ENCODE results near the gene DDHD1. TPM values are rescaled to one million over a fixed set of nuclear protein-coding genes. Genes with fewer than 3 reads are reported as not detected.

The DDHD1 gene
- total and polyA plus RNA-seq, 2 experiments from 2014 or later: 11.2 to 28.9 TPM

DNA sequence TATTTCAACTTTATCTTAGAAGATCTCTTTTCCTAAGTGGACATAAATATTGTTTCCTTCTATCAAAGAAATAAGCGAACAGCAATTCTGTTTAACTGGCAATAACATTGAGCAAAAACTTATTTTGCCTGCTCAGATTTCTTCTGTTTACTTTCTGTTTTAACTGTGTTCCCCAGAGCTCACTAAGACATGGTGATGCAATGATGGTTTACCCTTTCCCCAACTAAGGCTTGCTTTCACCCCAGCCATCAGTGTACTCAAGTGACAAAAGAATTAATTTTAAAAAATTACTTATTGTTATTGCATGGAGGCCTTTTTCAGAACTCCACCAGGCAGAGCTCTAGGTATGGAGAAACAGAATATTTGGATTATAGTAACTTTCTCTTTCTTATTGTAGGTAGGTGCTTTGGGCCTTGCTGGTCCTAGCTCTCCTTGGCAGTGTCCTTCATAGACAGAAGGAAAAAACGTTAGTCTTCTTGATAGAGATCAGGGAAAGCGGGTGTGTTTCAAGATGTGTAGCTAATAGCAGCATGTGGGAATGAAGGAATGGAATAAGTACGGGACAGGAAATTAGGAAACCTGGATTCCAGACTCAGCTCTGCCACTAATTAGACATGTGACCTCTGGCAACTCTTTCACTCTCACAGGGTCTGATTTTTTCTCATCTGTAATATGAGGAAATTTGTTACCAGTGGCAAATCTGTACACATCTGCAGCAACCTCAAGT is 14.6 kb upstream of the DDHD1 start:
- H3K4me3 ChIP-seq: no peak overlapping the region
- 0 out of 2 replicates have a peak, but pooled peaks cover 8% of the 10 kb centered on the region for H3K9me2 ChIP-seq (ENCODE audit: insufficient read depth)
- no peak for DNase-seq (ENCODE audit: low spot score)
- TF ChIP-seq EZH2phosphoT487 (IDR thresholded peaks at IDR 0.05; ENCODE audit: unreplicated experiment): no peak
- no peak for TF ChIP-seq STAT1 (IDR thresholded peaks at IDR 0.05; ENCODE audit: unreplicated experiment)
- TF ChIP-seq, protein P1, sequence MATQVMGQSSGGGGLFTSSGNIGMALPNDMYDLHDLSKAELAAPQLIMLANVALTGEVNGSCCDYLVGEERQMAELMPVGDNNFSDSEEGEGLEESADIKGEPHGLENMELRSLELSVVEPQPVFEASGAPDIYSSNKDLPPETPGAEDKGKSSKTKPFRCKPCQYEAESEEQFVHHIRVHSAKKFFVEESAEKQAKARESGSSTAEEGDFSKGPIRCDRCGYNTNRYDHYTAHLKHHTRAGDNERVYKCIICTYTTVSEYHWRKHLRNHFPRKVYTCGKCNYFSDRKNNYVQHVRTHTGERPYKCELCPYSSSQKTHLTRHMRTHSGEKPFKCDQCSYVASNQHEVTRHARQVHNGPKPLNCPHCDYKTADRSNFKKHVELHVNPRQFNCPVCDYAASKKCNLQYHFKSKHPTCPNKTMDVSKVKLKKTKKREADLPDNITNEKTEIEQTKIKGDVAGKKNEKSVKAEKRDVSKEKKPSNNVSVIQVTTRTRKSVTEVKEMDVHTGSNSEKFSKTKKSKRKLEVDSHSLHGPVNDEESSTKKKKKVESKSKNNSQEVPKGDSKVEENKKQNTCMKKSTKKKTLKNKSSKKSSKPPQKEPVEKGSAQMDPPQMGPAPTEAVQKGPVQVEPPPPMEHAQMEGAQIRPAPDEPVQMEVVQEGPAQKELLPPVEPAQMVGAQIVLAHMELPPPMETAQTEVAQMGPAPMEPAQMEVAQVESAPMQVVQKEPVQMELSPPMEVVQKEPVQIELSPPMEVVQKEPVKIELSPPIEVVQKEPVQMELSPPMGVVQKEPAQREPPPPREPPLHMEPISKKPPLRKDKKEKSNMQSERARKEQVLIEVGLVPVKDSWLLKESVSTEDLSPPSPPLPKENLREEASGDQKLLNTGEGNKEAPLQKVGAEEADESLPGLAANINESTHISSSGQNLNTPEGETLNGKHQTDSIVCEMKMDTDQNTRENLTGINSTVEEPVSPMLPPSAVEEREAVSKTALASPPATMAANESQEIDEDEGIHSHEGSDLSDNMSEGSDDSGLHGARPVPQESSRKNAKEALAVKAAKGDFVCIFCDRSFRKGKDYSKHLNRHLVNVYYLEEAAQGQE (IDR thresholded peaks at IDR 0.05; ENCODE audit: unreplicated experiment): no peak
- TF ChIP-seq POLR2AphosphoS5 (IDR thresholded peaks at IDR 0.05; ENCODE audit: low read depth): no peak
- TF ChIP-seq JUNB (IDR thresholded peaks at IDR 0.05; ENCODE audit: unreplicated experiment): no peak
- no peak for TF ChIP-seq NANOG (IDR thresholded peaks at IDR 0.05; ENCODE audit: borderline replicate concordance)
- Mint-ChIP-seq H3K27me3 (ENCODE audit: insufficient read depth, low read depth, poor library complexity) (no peaks in the 10 kb centered on the region), H3K36me3 (ENCODE audit: low read depth) (no peaks in the 10 kb centered on the region), H3K4me1 (no peaks in the 10 kb centered on the region), H3K9me3 (no peaks in the 10 kb centered on the region; the same call in 1 of the 3 replicates), H3K27ac (no peak overlapping the region), H3K4me3 (no peak overlapping the region)
- no peaks in the 10 kb centered on the region for H3K79me2 ChIP-seq (replicated peaks; ENCODE audit: insufficient read depth)
- no peaks in the 10 kb centered on the region for H4K20me1 ChIP-seq (replicated peaks; ENCODE audit: insufficient read depth)
- H3K27me3 ChIP-seq (ENCODE audit: insufficient read depth): no peaks in the 10 kb centered on the region
- ATAC-seq: no peak
- no peak overlapping the region for H2AFZ ChIP-seq
- H3K4me2 ChIP-seq: no peak overlapping the region
- H3K36me3 ChIP-seq (ENCODE audit: insufficient read depth): no peaks in the 10 kb centered on the region
- H3K27ac ChIP-seq (ENCODE audit: low read depth): no peak overlapping the region
- H3K4me1 ChIP-seq (ENCODE audit: insufficient read depth): no peaks in the 10 kb centered on the region
- no peaks in the 10 kb centered on the region for H3F3A ChIP-seq (replicated peaks; ENCODE audit: low read depth)

DNA sequence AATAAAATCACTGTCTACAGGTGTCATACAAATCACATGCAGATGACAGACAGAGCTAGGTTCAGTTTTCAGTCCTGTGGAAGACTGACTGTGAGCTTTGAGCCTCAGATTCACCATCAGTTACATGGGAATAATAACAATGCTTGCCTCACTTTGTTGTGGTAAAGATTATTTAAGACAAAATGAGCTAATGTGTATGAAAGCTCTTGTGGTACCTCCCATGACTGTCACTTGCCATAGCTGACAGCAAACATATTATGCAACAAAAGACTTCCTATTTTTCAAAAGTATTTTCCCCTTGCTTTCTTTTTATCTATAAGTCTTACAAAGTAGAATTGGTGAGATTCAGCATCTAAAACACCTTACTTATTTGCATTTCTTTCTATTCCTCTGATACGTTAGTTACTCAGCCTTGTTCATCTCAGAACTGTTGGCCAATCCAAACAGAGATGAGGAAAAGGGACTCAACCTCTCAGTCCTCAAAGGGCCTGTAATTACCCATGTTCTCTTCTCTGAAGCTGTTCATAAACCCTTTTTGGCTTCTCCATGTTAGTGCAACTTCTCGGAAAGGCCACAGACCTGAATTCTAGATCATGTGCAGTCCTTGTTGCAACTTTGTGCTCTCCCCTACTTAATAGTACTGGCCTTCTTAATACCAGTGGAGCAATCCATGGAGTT is 8.8 kb upstream of the DDHD1 start:
- Mint-ChIP-seq H3K27me3 (ENCODE audit: insufficient read depth, low read depth, poor library complexity) (peaks cover 4% of the 10 kb centered on the region), H3K36me3 (ENCODE audit: low read depth) (no peaks in the 10 kb centered on the region), H3K9me3 (no peaks in the 10 kb centered on the region; the same call in 1 of the 3 replicates), H3K4me1 (no peaks in the 10 kb centered on the region), H3K4me3 (no peak overlapping the region), H3K27ac (no peak overlapping the region)
- no peaks in the 10 kb centered on the region for H3K4me1 ChIP-seq (ENCODE audit: insufficient read depth)
- H3K9me2 ChIP-seq (ENCODE audit: insufficient read depth): 0 out of 2 replicates have a peak, but pooled peaks cover 8% of the 10 kb centered on the region
- no peaks in the 10 kb centered on the region for H3K79me2 ChIP-seq (replicated peaks; ENCODE audit: insufficient read depth)
- no peak overlapping the region for H3K4me3 ChIP-seq
- no peak for DNase-seq (ENCODE audit: low spot score)
- no peaks in the 10 kb centered on the region for H3K27me3 ChIP-seq (ENCODE audit: insufficient read depth)
- no peak for ATAC-seq
- H3F3A ChIP-seq (replicated peaks; ENCODE audit: low read depth): no peaks in the 10 kb centered on the region
- H4K20me1 ChIP-seq (replicated peaks; ENCODE audit: insufficient read depth): no peaks in the 10 kb centered on the region
- TF ChIP-seq EZH2phosphoT487 (IDR thresholded peaks at IDR 0.05; ENCODE audit: unreplicated experiment) (no peak), CREB1 (CRISPR knock-in tag; IDR thresholded peaks at IDR 0.05; ENCODE audit: low read depth) (no peak), STAT1 (IDR thresholded peaks at IDR 0.05; ENCODE audit: unreplicated experiment) (no peak), POLR2AphosphoS5 (IDR thresholded peaks at IDR 0.05; ENCODE audit: low read depth) (no peak), ZNF114 (CRISPR knock-in tag; IDR thresholded peaks at IDR 0.05) (no peak)
- TF ChIP-seq, protein P2, sequence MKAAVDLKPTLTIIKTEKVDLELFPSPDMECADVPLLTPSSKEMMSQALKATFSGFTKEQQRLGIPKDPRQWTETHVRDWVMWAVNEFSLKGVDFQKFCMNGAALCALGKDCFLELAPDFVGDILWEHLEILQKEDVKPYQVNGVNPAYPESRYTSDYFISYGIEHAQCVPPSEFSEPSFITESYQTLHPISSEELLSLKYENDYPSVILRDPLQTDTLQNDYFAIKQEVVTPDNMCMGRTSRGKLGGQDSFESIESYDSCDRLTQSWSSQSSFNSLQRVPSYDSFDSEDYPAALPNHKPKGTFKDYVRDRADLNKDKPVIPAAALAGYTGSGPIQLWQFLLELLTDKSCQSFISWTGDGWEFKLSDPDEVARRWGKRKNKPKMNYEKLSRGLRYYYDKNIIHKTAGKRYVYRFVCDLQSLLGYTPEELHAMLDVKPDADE (IDR thresholded peaks at IDR 0.05): no peak
- H3K27ac ChIP-seq (ENCODE audit: low read depth): no peak overlapping the region
- no peak overlapping the region for H3K4me2 ChIP-seq
- H3K36me3 ChIP-seq (ENCODE audit: insufficient read depth): no peaks in the 10 kb centered on the region
- no peak overlapping the region for H2AFZ ChIP-seq

Measured in GM23338 (cell line).